ENCODE results near the gene THSD1. TPM values are rescaled to one million over a fixed set of nuclear protein-coding genes. Genes with fewer than 3 reads are reported as not detected.

Gene THSD1
- polyA plus RNA-seq, 1 of the 3 experiments (the other 2 are of a cell fraction), result 8.9 TPM

- CTCF ChIA-PET, result interaction anchor here (2.7 kb wide), 1 partner anchor 57 kb away, joined by 9 read pairs; the partner anchor contains the start of gene VPS36
- no peak overlapping the region for H3K4me2 ChIP-seq
Measured at GRCh38 chr13:52393572-52394357, 12.2 kb downstream of the THSD1 start.

More at GRCh38 chr13:52393572-52394357, 12.2 kb downstream of the THSD1 start:
- Histone ChIP-seq H3K4me3 (ENCODE audit: low read depth in 2 of 2, low read length in 1 of 2) (no peak overlapping the region), H3F3A (replicated peaks; ENCODE audit: insufficient read depth) (no peaks in the 10 kb centered on the region), H2AFZ (ENCODE audit: low read depth) (no peak overlapping the region), H3K4me1 (ENCODE audit: control insufficient read depth in 1 of 2, insufficient read depth in 2 of 2, low read depth in 1 of 2, low read length in 1 of 2) (no peaks in the 10 kb centered on the region), H3K9me3 (no peaks in the 10 kb centered on the region), H3K36me3 (replicated peaks in 1 of 2; ENCODE audit: control insufficient read depth in 1 of 2, insufficient read depth in 2 of 2, low read length in 1 of 2) (no peaks in the 10 kb centered on the region), H3K9ac (no peak overlapping the region), H3K27ac (ENCODE audit: low read depth in 2 of 2, low read length in 1 of 2) (no peak overlapping the region), H3K27me3 (ENCODE audit: insufficient read depth) (no peaks in the 10 kb centered on the region), H4K20me1 (ENCODE audit: insufficient read depth) (no peaks in the 10 kb centered on the region), H3K9me2 (no peaks in the 10 kb centered on the region), H3K79me2 (ENCODE audit: insufficient read depth) (no peaks in the 10 kb centered on the region)
- no peak for DNase-seq
- POLR2A ChIA-PET, result no interaction called here
- WGBS (ENCODE audit: low lambda C conversion rate), result 89% methylated on average over 8 of the region's 8 CpGs
- TF ChIP-seq JUND (IDR thresholded peaks at IDR 0.05), result no peak
- no peak for TF ChIP-seq CHD2 (IDR thresholded peaks at IDR 0.05; ENCODE audit: low read length, partially characterized antibody)
- TF ChIP-seq RCOR1 (IDR thresholded peaks at IDR 0.05; ENCODE audit: low read length), result no peak
- TF ChIP-seq POLR2AphosphoS5 (IDR thresholded peaks at IDR 0.05; ENCODE audit: low read depth, low read length), result no peak
- TF ChIP-seq CTCF (IDR thresholded peaks at IDR 0.05), result no peak
- TF ChIP-seq GABPA (IDR thresholded peaks at IDR 0.05; ENCODE audit: low read depth), result no peak
- no peak for TF ChIP-seq FOXJ3 (CRISPR knock-in tag; IDR thresholded peaks at IDR 0.05)
- no peak for TF ChIP-seq REST (IDR thresholded peaks at IDR 0.05; ENCODE audit: low read depth, low read length)
- TF ChIP-seq RAD21 (IDR thresholded peaks at IDR 0.05; ENCODE audit: low read length), result no peak
- no peak for TF ChIP-seq YY1 (IDR thresholded peaks at IDR 0.05; ENCODE audit: low read depth)
- TF ChIP-seq NRF1 (IDR thresholded peaks at IDR 0.05; ENCODE audit: low read depth, low read length), result no peak
- no peak for TF ChIP-seq TEAD4 (IDR thresholded peaks at IDR 0.05; ENCODE audit: borderline replicate concordance, insufficient read depth)

All from SK-N-SH (cell line).